ENCODE data around the gene DDIT3. TPM values are rescaled to one million over a fixed set of nuclear protein-coding genes. Genes with fewer than 3 reads are reported as not detected.
A peak's percentile ranks its signal among the peaks of the same experiment; 100 is the strongest.

The DDIT3 gene
- polyA plus RNA-seq, 1 donor from 2014 or later = 24.0 TPM

- Histone ChIP-seq H3K4me2 (ENCODE audit: low read length) (no peak overlapping the region), H3K27me3 (ENCODE audit: insufficient read depth, low read depth, low read length) (peaks cover 93% of the 10 kb centered on the region), H4K20me1 (ENCODE audit: insufficient read depth) (no peaks in the 10 kb centered on the region), H3K4me3 (ENCODE audit: low read length) (peak overlapping the region; percentile 61), H3K9ac (ENCODE audit: low read length) (peak overlapping the region; percentile 5), H2AFZ (ENCODE audit: low read depth, low read length) (no peak overlapping the region), H3K36me3 (ENCODE audit: insufficient read depth, low read length) (no peaks in the 10 kb centered on the region), H3K9me2 (ENCODE audit: insufficient read depth, low read length) (no peaks in the 10 kb centered on the region), H3K9me3 (ENCODE audit: low read length) (no peaks in the 10 kb centered on the region), H3F3A (ENCODE audit: insufficient read depth, low read length, poor library complexity, severe bottlenecking) (no peaks in the 10 kb centered on the region), H3K79me2 (replicated peaks; ENCODE audit: insufficient read depth, low read length) (no peaks in the 10 kb centered on the region), H3K27ac (ENCODE audit: low read length) (no peak overlapping the region)
- peak; percentile 93 for TF ChIP-seq EZH2 (IDR thresholded peaks at IDR 0.05; ENCODE audit: borderline replicate concordance, insufficient read depth, low read length, poor library complexity, severe bottlenecking)
- TF ChIP-seq MXI1 (conservative IDR thresholded peaks at IDR 0.05; ENCODE audit: poor library complexity, severe bottlenecking) = no peak
- TF ChIP-seq EP300 (conservative IDR thresholded peaks at IDR 0.05; ENCODE audit: poor library complexity, severe bottlenecking) = no peak
- TF ChIP-seq REST (IDR thresholded peaks at IDR 0.05; ENCODE audit: borderline replicate concordance) = no peak
- TF ChIP-seq SMC3 (conservative IDR thresholded peaks at IDR 0.05; ENCODE audit: poor library complexity) = no peak
- no peak for TF ChIP-seq POLR2AphosphoS5 (IDR thresholded peaks at IDR 0.05)
- no peak for TF ChIP-seq CTCF (IDR thresholded peaks at IDR 0.05; ENCODE audit: poor library complexity, severe bottlenecking)
- TF ChIP-seq TAF1 (IDR thresholded peaks at IDR 0.05; ENCODE audit: low read depth) = no peak
These were observed 44.8 kb downstream of the DDIT3 start for GRCh38 chr12:57475271-57476161.

- H4K20me1 ChIP-seq (ENCODE audit: insufficient read depth) = no peaks in the 10 kb centered on the region
- H3K9me2 ChIP-seq (ENCODE audit: insufficient read depth, low read length) = no peaks in the 10 kb centered on the region
- H3K27me3 ChIP-seq (ENCODE audit: insufficient read depth, low read depth, low read length) = peaks cover 91% of the 10 kb centered on the region
- TF ChIP-seq TAF1 (IDR thresholded peaks at IDR 0.05; ENCODE audit: low read depth) = no peak
- H3K36me3 ChIP-seq (ENCODE audit: insufficient read depth, low read length) = no peaks in the 10 kb centered on the region
- no peak overlapping the region for H2AFZ ChIP-seq (ENCODE audit: low read depth, low read length)
- H3K4me3 ChIP-seq (ENCODE audit: low read length) = peak overlapping the region; percentile 61
- no peaks in the 10 kb centered on the region for H3K79me2 ChIP-seq (replicated peaks; ENCODE audit: insufficient read depth, low read length)
- H3K9ac ChIP-seq (ENCODE audit: low read length) = peak overlapping the region; percentile 5
- no peaks in the 10 kb centered on the region for H3K9me3 ChIP-seq (ENCODE audit: low read length)
- H3F3A ChIP-seq (ENCODE audit: insufficient read depth, low read length, poor library complexity, severe bottlenecking) = no peaks in the 10 kb centered on the region
- H3K27ac ChIP-seq (ENCODE audit: low read length) = no peak overlapping the region
- no peak overlapping the region for H3K4me2 ChIP-seq (ENCODE audit: low read length)
These were observed 45.5 kb downstream of the DDIT3 start for GRCh38 chr12:57474862-57475261.
